Aorta (tissue), 5 donors: ENCODE results near the gene RNF138. TPM values are rescaled to one million over a fixed set of nuclear protein-coding genes. Genes with fewer than 3 reads are reported as not detected.
"Not testable (repeated sequence)": the region's sequence is repeated elsewhere in the genome, so short reads cannot be mapped to it uniquely, and the experiment has no call there.

ENCODE experiments used
- ATAC-seq: fragments of 200-7000 bp; cut with Tn5 transposase; one replicate; pipeline ENCODE4 v1.9.1; 2022; ENCODE audit warnings: moderate library complexity; ENCODE audit not compliant: low FRiP score
- DNase-seq, 2 donors: peaks; one replicate each; pipeline ENCODE4 v3.0.0-alpha.2; 2020
- H3K27ac ChIP-seq, 2 donors: one replicate each; pipeline ENCODE4 v1.5.1; 2013; ENCODE audit warnings: low read length in 2 of 2, mild to moderate bottlenecking in 2 of 2, moderate library complexity in 2 of 2, control low read depth in 1 of 2, inconsistent platforms in 1 of 2, low read depth in 1 of 2
- H3K27me3 ChIP-seq, 2 donors: one replicate each; pipeline ENCODE4 v1.6.1; 2013; ENCODE audit warnings: control low read depth in 1 of 2, low read length in 1 of 2, mild to moderate bottlenecking in 1 of 2, moderate library complexity in 1 of 2; ENCODE audit not compliant: insufficient read depth in 2 of 2, control insufficient read depth in 1 of 2
- H3K36me3 ChIP-seq, 2 donors: one replicate each; pipeline ENCODE4 v1.6.1; 2013; ENCODE audit warnings: control low read depth in 1 of 2, low read length in 1 of 2, mild to moderate bottlenecking in 1 of 2; ENCODE audit not compliant: insufficient read depth in 2 of 2, control insufficient read depth in 1 of 2
- H3K4me1 ChIP-seq, 2 donors: one replicate each; pipeline ENCODE4 v1.6.1; 2013; ENCODE audit warnings: low read length in 2 of 2, control low read depth in 1 of 2, mild to moderate bottlenecking in 1 of 2, moderate library complexity in 1 of 2; ENCODE audit not compliant: insufficient read depth in 2 of 2, control insufficient read depth in 1 of 2
- H3K4me3 ChIP-seq, 2 donors: one replicate each; pipeline ENCODE4 v1.5.1; 2013; ENCODE audit warnings: low read length in 2 of 2, control low read depth in 1 of 2, mild to moderate bottlenecking in 1 of 2
- H3K9me3 ChIP-seq: one replicate; pipeline ENCODE4 v1.6.1; 2013; ENCODE audit warnings: mild to moderate bottlenecking, low read length; ENCODE audit not compliant: control insufficient read depth
- WGBS, 2 donors: extraction: QIAGEN DNeasy Blood & Tissue Kit; methylation state at CpG; one replicate each; pipeline ENCODE4 v1.1.7; 2013; 5-methylcytosine and 5-hydroxymethylcytosine counted together
- intact Hi-C, 2 donors: fragments of 100-400 bp; cut with DNase I; formaldehyde crosslinking; loops; one replicate each; pipeline versions ENCODE4 v1.14.2 to v1.15.0; 2022
- polyA plus RNA-seq, 2 donors: library from polyadenylated mRNA; stranded (reverse); fragments of 200-250 nt; gene quantifications; one replicate each; pipeline ENCODE4 v1.2.3, GENCODE V29; 2013
- total RNA-seq, 2 donors: library from RNA; stranded (reverse); fragmentation: NEBNext Ultra II Directional; extraction: Animal tissue kit (Norgen Biotek cat#: 25700); gene quantifications; one replicate each; pipeline ENCODE4 v1.2.1, GENCODE V29; 2021
- donor health status: healthy with polysubstance abuse.
- donor health status: Bipolar disorder and iron deficiency.
- donor health status: DM: no; HTN: no; CAD: no.
- donor health status: DM: no; HTN: no; CAD: no.
- donor health status: DM: yes; HTN: yes; CAD: no.

RNF138 gene
- total and polyA plus RNA-seq, 4 donors = 7.8 to 22.4 (median 18.0) TPM

DNA sequence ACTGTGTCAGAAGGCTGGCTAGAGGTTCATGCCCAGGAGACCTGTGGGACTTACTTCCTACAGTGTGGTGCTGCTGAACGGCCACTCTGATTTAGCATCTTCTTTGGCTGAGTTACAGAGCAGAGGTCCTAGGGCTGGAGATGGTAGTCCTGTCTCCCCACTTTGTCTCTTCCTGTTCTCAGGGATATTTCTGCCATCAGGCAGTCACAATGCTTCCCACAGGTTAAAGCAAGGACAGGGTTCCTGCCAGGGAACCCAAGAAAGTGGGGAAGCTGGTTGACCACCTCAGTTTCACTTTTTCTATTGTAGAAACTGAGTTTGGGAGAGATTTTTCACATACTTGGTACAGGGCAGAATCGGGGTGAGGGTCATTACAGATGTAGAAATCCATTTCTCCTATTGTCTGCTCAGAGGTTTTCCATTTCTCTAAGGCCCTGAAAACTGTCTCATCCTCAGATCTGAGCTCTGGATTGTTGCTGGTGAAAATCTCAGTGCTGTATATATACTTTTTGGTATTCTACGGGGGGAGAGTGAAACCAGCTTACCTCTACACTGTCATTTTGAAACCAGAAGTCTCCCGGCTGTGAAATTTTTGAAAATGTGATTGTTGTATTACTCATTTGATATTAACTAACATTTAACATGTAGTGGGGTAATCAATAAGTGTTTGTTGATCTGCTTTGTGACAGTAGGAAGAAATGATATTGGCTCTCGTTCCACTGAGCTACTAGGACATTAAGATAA, 61.2 kb downstream of the RNF138 start:
- no peak for ATAC-seq
- H3K9me3 ChIP-seq = no peaks in the 10 kb centered on the region
- intact Hi-C loops = no loop called here
- no peaks in the 10 kb centered on the region for H3K36me3 ChIP-seq
- no peak overlapping the region for H3K4me3 ChIP-seq
- no peak overlapping the region for H3K27ac ChIP-seq
- 82 to 88% methylated on average over 5 of the region's 5 CpGs for WGBS, 2 donors
- no peaks in the 10 kb centered on the region for H3K4me1 ChIP-seq
- no peak for DNase-seq
- no peaks in the 10 kb centered on the region for H3K27me3 ChIP-seq

DNA sequence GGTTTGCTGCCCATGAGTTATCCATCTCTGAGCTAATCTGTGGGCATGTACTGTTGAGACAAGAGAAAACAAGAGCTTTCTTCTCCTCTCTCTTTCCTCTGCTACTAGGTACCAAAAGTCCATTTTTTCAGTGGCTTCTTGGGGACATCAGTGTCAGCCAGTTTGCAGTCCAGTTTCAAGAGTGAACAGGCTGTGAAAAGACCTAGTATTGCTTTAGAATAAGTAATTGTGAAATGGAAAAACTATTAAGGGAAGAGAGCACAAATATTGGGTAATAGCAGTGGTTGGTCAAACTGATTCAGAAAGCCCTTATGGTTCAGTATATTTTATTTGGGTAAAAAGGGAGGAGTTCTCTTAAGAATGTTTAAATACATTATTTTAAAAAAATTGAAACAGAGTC, 65.2 kb downstream of the RNF138 start:
- H3K36me3 ChIP-seq = no peaks in the 10 kb centered on the region
- no peaks in the 10 kb centered on the region for H3K9me3 ChIP-seq
- H3K4me1 ChIP-seq = no peaks in the 10 kb centered on the region
- no peak for DNase-seq
- no peak overlapping the region for H3K4me3 ChIP-seq
- no peaks in the 10 kb centered on the region for H3K27me3 ChIP-seq
- ATAC-seq = no peak
- intact Hi-C loops = loop anchor here (2.0 to 5.0 kb wide), 2 partner anchors 112 to 315 kb away; partner anchors contain the start of gene GAREM1 (in 1 of the 2)
- H3K27ac ChIP-seq = no peak overlapping the region

DNA sequence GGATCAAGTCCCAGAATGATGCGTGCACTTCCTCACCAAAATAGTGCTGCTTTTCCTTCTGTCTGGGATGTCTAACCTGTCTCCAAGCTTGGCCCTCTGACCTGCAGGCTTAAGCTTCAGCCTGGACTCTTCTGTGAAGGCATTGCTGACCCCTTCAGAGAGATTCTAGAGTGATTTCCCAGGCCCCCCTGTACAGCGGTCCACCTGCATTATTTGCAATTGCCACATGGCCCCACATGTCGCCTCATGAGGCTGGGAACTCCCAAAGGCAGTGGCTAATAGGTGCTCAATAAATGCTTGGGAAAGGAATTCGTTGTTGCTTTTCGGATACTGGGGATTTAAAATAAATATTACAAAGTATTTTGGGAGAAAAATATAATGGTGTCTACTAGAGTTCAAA, 65.9 kb downstream of the RNF138 start:
- Histone ChIP-seq H3K4me1 (no peaks in the 10 kb centered on the region), H3K27ac (no peak overlapping the region), H3K36me3 (no peaks in the 10 kb centered on the region), H3K27me3 (no peaks in the 10 kb centered on the region), H3K9me3 (no peaks in the 10 kb centered on the region), H3K4me3 (no peak overlapping the region)
- intact Hi-C loops = loop anchor here (2.0 to 5.0 kb wide), 2 partner anchors 111 to 315 kb away; partner anchors contain the start of gene GAREM1 (in 1 of the 2)
- WGBS, 2 donors = 48 to 56% methylated on average over 5 of the region's 5 CpGs
- DNase-seq = no peak
- ATAC-seq = no peak

DNA sequence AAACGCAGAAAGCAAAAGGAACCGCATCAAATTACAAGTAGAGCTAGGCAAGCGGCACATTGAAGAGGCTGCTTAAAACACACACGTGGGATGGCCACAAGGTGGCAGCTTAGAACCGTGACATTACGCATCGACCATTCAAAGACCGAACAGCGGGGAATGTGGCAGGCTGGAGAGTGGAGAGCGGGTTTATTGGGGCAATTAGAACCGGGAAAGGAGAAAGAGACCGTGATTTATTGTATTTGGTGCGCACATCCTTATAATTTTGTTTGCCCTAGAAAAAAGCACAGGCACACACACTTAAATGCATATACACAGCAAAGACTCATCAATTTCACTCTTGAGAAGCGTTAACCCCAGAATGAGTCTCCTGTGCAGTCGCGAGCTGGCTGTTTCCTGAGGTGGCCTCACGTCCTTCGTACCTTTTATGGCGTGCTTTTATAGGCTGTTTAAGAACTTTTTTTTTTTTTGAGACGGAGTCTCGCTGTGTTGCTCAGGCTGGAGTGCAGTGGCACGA, 66.5 kb downstream of the RNF138 start:
- Histone ChIP-seq H3K9me3 (no peaks in the 10 kb centered on the region), H3K4me1 (no peaks in the 10 kb centered on the region), H3K27me3 (no peaks in the 10 kb centered on the region), H3K36me3 (no peaks in the 10 kb centered on the region), H3K27ac (no peak overlapping the region), H3K4me3 (peak overlapping the region; percentile 42 to 52)
- DNase-seq (peak; percentile 84 to 89), ATAC-seq (peak; percentile 96)
- intact Hi-C loops = loop anchor here (1.0 to 5.0 kb wide), 4 partner anchors 314 to 395 kb away; partner anchors contain the start of gene GAREM1 (in 1 of the 2)
- WGBS, 2 donors = 1 to 2% methylated on average over 22 of the region's 22 CpGs

DNA sequence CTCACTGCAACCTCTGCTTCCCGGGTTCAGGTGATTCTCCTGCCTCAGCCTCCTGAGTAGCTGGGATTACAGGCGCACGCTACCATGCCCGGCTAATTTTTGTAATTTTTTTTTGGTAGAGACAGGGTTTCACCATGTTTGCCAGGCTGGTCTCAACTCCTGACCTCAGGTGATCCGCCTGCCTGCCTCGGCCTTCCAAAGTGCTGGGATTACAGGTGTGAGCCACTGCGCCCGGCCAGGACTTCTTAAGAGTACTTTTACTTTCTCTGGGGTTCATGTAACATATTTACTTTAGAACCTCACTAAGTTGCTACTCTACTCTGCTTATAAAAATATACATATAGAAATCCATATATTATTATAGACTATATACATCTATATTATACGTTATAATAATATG, 67.0 kb downstream of the RNF138 start:
- not testable (repeated sequence) for H3K36me3 ChIP-seq, H3K9me3 ChIP-seq
- 56 to 62% methylated on average over 9 of the region's 9 CpGs for WGBS, 2 donors

DNA sequence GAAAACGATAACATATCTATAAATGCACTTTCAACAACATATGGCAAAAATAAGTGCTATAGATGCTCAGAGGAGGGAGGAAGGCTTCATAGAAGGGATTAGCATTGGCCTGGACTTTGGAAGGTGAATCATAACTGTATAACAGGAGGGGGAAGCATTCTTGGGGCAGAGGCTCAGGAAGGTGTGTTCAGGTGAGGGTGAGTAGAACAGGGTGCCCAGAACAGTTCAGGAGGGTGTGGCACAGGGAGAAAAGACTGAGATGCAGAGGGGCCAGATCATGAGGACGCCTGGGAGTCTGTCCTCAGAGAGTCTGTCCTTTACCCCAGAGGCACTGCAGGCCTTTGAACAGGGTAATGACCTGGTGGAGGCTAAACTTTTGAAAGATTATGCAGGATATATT, 68.9 kb downstream of the RNF138 start:
- H3K36me3 ChIP-seq = no peaks in the 10 kb centered on the region
- no peak for DNase-seq
- ATAC-seq = no peak
- H3K4me1 ChIP-seq = no peaks in the 10 kb centered on the region
- H3K27ac ChIP-seq = no peak overlapping the region
- H3K4me3 ChIP-seq = no peak overlapping the region
- no peaks in the 10 kb centered on the region for H3K27me3 ChIP-seq
- H3K9me3 ChIP-seq = no peaks in the 10 kb centered on the region
- WGBS, 2 donors = 83 to 88% methylated on average over 2 of the region's 2 CpGs
- intact Hi-C loops = no loop called here

More for the DNA sequence above, 67.0 kb downstream of the RNF138 start:
- not testable (repeated sequence) for H3K4me1 ChIP-seq, H3K27ac ChIP-seq, H3K27me3 ChIP-seq, DNase-seq, ATAC-seq
- H3K4me3 ChIP-seq = peak overlapping the region in 1 of 2 donors; percentile 42
- intact Hi-C loops = loop anchor here (1.0 to 5.0 kb wide), 4 partner anchors 314 to 395 kb away; partner anchors contain the start of gene GAREM1 (in 1 of the 2)

DNA sequence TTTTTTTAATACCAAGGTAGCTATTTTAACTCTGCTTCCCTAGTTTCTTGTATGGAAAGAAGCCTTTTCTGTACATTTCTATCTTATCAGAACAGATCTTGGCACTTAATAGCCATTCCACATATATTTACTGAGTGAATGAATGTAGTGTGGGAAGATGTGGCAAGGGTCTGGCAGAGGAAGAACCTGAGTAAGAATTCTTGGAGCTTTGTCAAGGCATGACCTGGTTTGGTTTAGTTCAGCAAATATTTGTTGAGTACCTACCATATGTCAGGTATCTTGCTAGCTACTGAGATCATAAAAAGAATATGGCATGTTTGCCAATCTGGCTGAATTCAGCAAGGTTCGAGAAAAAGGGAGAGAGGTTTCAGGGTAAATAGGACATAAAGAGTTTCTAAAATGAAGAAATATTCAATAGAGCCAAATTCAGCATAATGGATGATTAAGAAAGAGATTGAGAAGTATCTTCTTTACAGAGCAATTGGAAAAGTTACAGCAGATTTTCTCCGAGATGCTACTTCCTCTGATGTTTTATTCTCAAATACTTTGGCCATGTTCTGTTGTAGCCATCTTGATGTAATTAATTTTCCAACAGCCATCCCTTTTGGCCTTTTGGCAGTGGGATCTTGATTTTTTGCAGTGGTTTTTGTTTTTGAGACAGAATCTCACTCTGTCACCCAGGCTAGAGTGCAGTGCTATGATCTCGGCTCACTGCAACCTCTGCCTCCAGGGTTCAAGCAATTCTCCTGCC, 76.5 kb downstream of the RNF138 start:
- ATAC-seq (no peak), DNase-seq (no peak)
- H3K9me3 ChIP-seq = no peaks in the 10 kb centered on the region
- WGBS, 2 donors = 85 to 87% methylated on average over 3 of the region's 3 CpGs
- no peak overlapping the region for H3K27ac ChIP-seq
- no peaks in the 10 kb centered on the region for H3K36me3 ChIP-seq
- intact Hi-C loops = no loop called here
- no peaks in the 10 kb centered on the region for H3K27me3 ChIP-seq
- no peak overlapping the region for H3K4me3 ChIP-seq
- no peaks in the 10 kb centered on the region for H3K4me1 ChIP-seq

DNA sequence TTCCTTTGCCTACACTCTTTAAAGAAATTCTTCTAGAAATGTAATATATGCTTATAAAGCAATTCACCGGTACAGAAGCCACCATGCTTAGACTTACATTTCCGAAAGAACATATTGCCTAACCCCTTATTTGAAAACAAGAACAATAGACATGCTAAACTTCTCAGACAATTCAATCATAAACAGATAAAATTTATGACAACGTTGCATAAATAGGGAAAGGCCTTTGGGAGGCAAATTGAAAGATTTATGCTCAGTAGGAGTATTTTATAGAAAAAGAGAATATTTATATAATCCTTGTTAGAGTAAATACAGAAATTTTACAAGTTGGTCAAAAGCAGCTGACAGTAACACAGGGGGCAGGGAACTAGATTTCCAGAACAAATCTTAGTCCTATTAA, 82.0 kb downstream of the RNF138 start:
- Histone ChIP-seq H3K4me3 (no peak overlapping the region), H3K27me3 (no peaks in the 10 kb centered on the region), H3K27ac (no peak overlapping the region), H3K9me3 (no peaks in the 10 kb centered on the region), H3K36me3 (no peaks in the 10 kb centered on the region), H3K4me1 (no peaks in the 10 kb centered on the region)
- no peak for DNase-seq
- WGBS, 2 donors = 84 to 85% methylated on average over 3 of the region's 3 CpGs
- intact Hi-C loops = no loop called here
- ATAC-seq = no peak
